Islet precursor cell (in vitro differentiated cells): ENCODE results near the gene ERP27.

Experiments
- DNase-seq: peaks from one replicate; pipeline ENCODE4 v3.0.0-alpha.2; 2018

The ERP27 gene

DNA sequence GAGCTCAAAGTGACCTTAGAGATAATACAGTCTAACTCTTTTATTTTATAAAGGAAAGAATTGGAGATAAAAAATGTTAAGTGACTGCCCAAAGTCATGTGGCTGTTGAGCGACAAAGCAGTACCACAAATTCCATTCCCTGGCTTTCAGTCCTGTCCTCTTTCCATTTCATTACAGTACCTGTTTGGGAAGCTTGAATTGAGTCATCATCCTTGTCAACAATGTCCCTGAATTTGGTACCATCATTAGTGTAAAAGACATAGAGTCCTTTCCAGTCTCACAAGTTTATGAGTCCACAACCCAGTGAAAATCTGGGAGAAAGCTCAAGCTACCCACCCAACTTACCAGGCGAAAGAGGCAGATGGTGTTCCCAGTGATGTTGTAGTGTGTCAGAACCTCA lies 3.8 kb downstream of the ERP27 start:
- DNase-seq, result no peak

GRCh38 chr12:14931791-14932560 lies 6.4 kb downstream of the ERP27 start:
- DNase-seq, result no peak

DNA sequence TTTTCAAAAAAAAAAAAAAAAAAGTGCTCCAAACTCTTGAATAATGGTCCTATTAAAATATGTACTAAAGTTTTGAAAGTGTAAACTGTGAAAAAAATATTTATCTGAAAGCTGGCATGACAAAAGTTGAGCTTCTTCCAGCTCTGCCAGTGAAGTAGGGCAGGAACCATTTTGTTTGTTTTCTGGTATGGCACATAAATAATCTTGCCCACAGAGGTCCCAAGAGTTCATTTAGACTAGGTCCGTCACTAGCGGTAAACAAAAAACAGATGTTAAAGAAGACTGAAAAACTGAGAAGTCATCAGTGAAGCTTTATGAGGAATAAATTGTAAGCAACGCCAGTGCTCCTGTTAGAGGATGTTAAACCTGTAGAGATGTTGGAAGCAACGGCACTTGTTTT lies 7.0 kb downstream of the ERP27 start:
- no peak for DNase-seq

DNA sequence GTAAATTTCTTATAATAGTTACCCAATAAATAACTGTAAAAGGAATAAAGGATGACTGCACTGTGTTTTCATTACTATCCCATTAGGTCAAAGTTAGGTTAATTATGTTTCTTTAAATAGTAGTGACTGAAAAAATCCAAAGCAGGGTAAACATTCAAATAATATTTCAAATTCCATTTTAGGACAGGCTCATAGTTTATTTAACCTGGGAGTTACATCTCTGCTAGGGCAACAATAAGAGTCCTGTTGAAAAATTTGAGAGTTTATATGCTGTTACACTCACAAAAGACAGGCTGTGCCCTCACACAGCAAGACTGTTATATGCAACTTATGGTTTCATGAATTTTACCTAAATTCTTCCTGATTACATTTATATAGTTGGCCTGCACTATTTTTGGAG lies 8.0 kb downstream of the ERP27 start:
- no peak for DNase-seq

- peak; percentile 96 for DNase-seq
Measured at GRCh38 chr12:14928931-14929330, 9.4 kb downstream of the ERP27 start.

GRCh38 chr12:14927267-14927666 lies 11.1 kb downstream of the ERP27 start:
- no peak for DNase-seq

DNA sequence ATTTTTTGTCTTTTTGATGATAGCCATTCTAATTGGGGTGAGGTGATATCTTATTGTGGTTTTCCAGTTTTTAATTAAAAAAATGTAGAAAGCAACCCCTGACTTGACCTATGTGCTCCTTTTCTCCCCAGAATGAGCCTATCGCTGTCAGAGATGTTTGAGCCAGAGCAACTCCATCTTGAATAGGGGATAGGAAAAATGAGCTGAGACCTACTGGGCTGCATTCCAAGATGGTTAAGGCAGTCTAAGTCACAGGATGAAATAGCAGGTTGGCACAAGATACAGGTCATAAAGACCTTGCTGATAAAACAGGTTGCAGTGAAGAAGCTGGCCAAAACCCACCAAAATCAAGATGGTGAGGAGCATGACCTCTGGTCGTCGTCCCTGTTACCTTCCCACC lies 13.8 kb downstream of the ERP27 start:
- DNase-seq, result no peak

- DNase-seq, result no peak
Measured at GRCh38 chr12:14923944-14924343, 14.4 kb downstream of the ERP27 start.

GRCh38 chr12:14921218-14921617 lies 17.1 kb downstream of the ERP27 start:
- DNase-seq, result no peak

GRCh38 chr12:14920475-14921126 lies 17.7 kb downstream of the ERP27 start:
- no peak for DNase-seq

DNA sequence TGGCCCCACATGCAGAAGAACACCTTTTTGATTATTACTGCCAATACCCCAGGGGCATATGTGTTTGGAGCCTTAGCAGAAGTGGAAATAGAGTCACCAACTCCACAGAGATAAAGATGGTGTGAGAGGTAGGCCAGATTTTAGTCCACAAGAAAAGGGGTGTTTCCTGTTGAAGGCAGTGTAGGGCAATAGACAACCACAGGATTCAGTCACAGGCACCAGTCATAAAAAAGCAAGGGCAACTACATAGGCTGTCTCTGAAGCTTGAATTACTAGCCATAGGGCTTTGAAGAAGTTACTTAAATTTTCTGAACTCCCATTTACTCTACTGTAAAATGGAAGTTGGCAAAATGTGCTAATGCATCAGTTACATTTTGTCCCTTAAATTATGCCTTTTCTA lies 18.9 kb downstream of the ERP27 start:
- DNase-seq, result no peak

- DNase-seq, result no peak
Measured at GRCh38 chr12:14915736-14916135, 22.6 kb downstream of the ERP27 start.

- peak; percentile 98 for DNase-seq
Measured at GRCh38 chr12:14913381-14913781, 25.0 kb downstream of the ERP27 start.

DNA sequence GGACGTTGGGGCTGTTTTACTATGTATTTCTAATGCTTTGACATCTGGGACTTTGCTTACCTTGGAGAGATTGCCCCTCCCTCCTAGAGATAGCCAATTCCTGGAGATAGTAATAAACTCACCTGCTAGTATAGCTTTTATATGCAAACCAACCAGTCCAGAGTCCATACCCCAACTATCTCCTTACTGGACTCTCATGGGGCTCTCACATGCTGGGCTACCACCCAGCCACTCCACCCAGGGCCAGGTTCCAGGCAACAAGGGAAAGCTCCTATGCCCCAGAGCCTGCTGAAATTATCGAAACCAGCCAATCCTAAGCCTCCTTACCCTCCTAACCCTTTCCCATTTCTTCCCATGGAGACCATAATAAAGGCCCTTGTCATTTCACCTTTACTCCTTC lies 27.2 kb downstream of the ERP27 start:
- DNase-seq, result no peak

DNA sequence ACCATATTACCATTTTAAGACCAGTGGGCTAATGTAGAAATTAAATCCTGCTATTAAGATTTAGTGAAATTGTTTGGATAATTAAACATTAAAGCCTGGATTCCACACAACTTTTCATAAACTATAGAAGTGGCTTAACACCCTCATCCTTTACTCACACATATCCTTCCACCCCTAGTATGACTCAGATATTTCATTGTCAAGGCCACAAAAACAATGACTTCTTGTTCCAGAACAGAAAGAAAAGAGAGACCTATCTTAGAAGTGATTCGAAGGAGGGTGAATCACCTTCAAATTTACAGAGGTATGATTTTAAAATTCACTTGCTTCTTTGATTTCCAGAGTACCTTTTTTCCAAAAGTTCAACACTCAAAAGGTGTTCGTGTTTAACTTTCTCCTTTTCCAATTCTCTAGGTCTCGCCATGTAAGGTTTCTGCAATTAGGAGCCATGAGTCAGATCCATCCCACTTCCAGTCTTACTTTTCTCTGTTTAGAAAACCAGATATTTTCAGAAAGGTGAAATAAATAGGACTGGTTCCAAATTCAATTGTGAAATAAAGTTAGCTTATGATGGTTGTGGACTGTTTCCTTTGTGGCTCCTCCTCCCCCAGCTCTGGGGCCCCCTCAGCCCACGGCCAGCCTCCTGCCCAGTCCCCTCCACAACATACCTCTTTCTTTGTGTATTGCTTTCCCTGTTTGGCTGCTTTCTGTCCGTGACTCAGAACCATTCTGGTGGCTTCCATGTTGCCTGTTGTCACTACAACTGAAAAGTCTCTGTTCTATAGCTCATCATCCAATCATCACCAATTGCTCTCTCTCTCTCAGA lies 28.0 kb downstream of the ERP27 start:
- DNase-seq, result peak; percentile 72

GRCh38 chr12:14907953-14908352 lies 30.4 kb downstream of the ERP27 start:
- DNase-seq, result no peak

GRCh38 chr12:14906114-14906513 lies 32.2 kb downstream of the ERP27 start:
- no peak for DNase-seq

DNA sequence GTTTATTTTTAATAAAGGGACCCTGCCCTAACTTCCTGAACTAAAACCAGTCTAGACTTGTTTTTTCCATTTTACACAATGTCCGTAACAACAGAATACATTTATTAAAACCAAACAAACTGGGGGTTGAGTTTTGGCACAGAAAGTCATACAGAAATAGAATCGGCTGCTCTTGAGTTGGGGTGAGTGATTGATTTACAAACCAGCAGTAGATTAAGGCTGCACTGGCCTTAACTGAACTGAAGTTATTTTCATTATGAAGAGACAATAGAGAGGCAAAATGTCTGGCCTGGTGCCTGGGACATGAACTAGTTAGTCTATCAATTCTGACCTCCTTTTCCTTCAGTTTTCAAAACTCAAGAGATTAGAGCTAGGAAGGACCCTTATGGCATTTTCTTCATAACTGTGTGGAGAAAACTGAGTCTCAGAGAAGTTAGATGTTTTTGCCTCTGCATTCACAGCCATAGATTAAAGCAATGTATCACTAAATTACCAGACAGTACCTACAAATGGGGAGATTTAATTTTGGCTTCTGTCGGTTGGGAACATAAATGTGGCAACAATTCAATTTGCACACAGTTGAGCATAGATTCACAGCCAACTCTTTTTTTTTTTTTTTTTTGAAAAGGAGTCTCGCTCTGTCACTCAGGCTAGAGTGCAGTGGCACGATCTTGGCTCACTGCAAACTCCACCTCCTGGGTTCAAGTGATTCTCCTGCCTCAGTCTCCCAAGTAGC lies 32.9 kb downstream of the ERP27 start:
- no peak for DNase-seq

DNA sequence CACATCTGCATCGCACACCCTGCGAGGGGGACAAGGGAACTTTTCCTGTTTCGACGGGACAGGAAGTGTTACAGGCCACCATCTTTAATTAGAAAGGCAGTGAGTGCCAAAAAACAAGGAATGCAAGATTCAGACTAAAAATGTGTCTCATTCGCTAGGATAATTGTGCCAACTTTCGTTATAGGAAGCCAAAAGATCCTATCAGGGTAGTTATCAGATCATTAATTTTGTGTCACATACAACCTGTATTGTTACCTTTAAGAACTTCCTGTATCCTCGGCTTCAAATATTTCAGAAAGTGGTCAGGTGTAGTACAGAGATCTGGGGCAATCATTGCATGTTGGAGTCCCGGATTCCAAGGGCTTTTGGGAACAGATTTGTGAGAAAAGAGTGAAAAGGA lies 33.5 kb downstream of the ERP27 start:
- DNase-seq, result no peak

GRCh38 chr12:14903386-14904098 lies 34.8 kb downstream of the ERP27 start:
- no peak for DNase-seq

GRCh38 chr12:14902465-14902864 lies 35.9 kb downstream of the ERP27 start:
- no peak for DNase-seq

- no peak for DNase-seq
Measured at GRCh38 chr12:14901228-14901562, 37.1 kb downstream of the ERP27 start.
